SK-N-SH treated with all-trans-retinoic acid at 6 μM for 48 hours (cell line): ENCODE data around the gene PPP1R12B.

ENCODE experiments used
- ATAC-seq: fragments of 200-7000 bp; cut with Tn5 transposase; 3 replicates; pipeline ENCODE4 v1.9.1; 2020; ENCODE audit warnings: mild to moderate bottlenecking, moderate library complexity
- ARNTL ChIP-seq: fragments of 450-650 bp; formaldehyde crosslinking; IDR thresholded peaks from 2 replicates; pipeline ENCODE4 v1.5.0; 2020; ENCODE audit warnings: low read depth, mild to moderate bottlenecking, moderate library complexity, borderline replicate concordance
- CSDC2 ChIP-seq: fragments of 250-450 bp; sonication (Bioruptor Pico); IDR thresholded peaks from 2 replicates; pipeline ENCODE4 v1.5.0; 2020; ENCODE audit warnings: mild to moderate bottlenecking, moderate library complexity
- ESRRG ChIP-seq: fragments of 250-450 bp; sonication (Bioruptor Pico); IDR thresholded peaks from 2 replicates; pipeline ENCODE4 v1.6.1; 2021; ENCODE audit warnings: mild to moderate bottlenecking
- GLIS3 ChIP-seq: fragments of 250-450 bp; sonication (Bioruptor Pico); IDR thresholded peaks from 2 replicates; pipeline ENCODE4 v1.5.0; 2020; ENCODE audit warnings: mild to moderate bottlenecking, moderate library complexity
- ISL1 ChIP-seq: fragments of 250-450 bp; sonication (Bioruptor Pico); IDR thresholded peaks from 2 replicates; pipeline ENCODE4 v2.1.2; 2022; ENCODE audit warnings: mild to moderate bottlenecking, moderate library complexity
- OSR1 ChIP-seq: fragments of 250-450 bp; sonication (Bioruptor Pico); IDR thresholded peaks from 2 replicates; pipeline ENCODE4 v1.8.0; 2022; ENCODE audit warnings: moderate library complexity, mild to moderate bottlenecking, inconsistent platforms
- POU6F1 ChIP-seq: fragments of 250-450 bp; sonication (Bioruptor Pico); IDR thresholded peaks from 2 replicates; pipeline ENCODE4 v1.8.0; 2021; ENCODE audit warnings: low read depth, mild to moderate bottlenecking, moderate library complexity, borderline replicate concordance
- RARB ChIP-seq: fragments of 250-450 bp; sonication (Bioruptor Pico); IDR thresholded peaks from 2 replicates; pipeline ENCODE4 v1.8.0; 2021; ENCODE audit warnings: mild to moderate bottlenecking, moderate library complexity
- SNAI2 ChIP-seq: fragments of 250-450 bp; sonication (Bioruptor Pico); IDR thresholded peaks from 2 replicates; pipeline ENCODE4 v1.5.0; 2020; ENCODE audit warnings: mild to moderate bottlenecking, moderate library complexity
- TOX ChIP-seq: fragments of 250-450 bp; sonication (Bioruptor Pico); IDR thresholded peaks from 2 replicates; pipeline ENCODE4 v1.8.0; 2021; ENCODE audit warnings: mild to moderate bottlenecking, moderate library complexity, borderline replicate concordance
- ZC3H10 ChIP-seq: fragments of 250-450 bp; sonication (Bioruptor Pico); IDR thresholded peaks from 2 replicates; pipeline ENCODE4 v1.5.1; 2021; ENCODE audit warnings: mild to moderate bottlenecking, moderate library complexity
- ZFP3 ChIP-seq: fragments of 250-450 bp; sonication (Bioruptor Pico); IDR thresholded peaks from 2 replicates; pipeline ENCODE4 v1.5.0; 2020; ENCODE audit warnings: mild to moderate bottlenecking, moderate library complexity
- ZFP30 ChIP-seq: fragments of 450-650 bp; formaldehyde crosslinking; IDR thresholded peaks from 2 replicates; pipeline ENCODE4 v1.5.0; 2022; ENCODE audit warnings: mild to moderate bottlenecking, moderate library complexity
- ZNF565 ChIP-seq: fragments of 450-650 bp; formaldehyde crosslinking; conservative IDR thresholded peaks from 2 replicates; pipeline ENCODE4 v1.5.0; 2020; ENCODE audit warnings: low read depth, mild to moderate bottlenecking, moderate library complexity
- ZNF70 ChIP-seq: fragments of 450-650 bp; formaldehyde crosslinking; IDR thresholded peaks from 2 replicates; pipeline ENCODE4 v1.5.0; 2020; ENCODE audit warnings: mild to moderate bottlenecking, moderate library complexity
- ZNF8 ChIP-seq: fragments of 450-650 bp; formaldehyde crosslinking; IDR thresholded peaks from 2 replicates; pipeline ENCODE4 v1.5.0; 2020; ENCODE audit warnings: mild to moderate bottlenecking, moderate library complexity
- TF ChIP-seq, protein P1 (sequence below): fragments of 250-450 bp; sonication (Bioruptor Pico); IDR thresholded peaks from 2 replicates; pipeline ENCODE4 v1.8.0; 2020; ENCODE audit warnings: mild to moderate bottlenecking, moderate library complexity, borderline replicate concordance
- TF ChIP-seq, protein P2 (sequence below): fragments of 250-450 bp; sonication (Bioruptor Pico); IDR thresholded peaks from 2 replicates; pipeline ENCODE4 v1.5.1; 2021; ENCODE audit warnings: mild to moderate bottlenecking, moderate library complexity
- TF ChIP-seq, protein P3 (sequence below): fragments of 250-450 bp; sonication (Bioruptor Pico); IDR thresholded peaks from 2 replicates; pipeline ENCODE4 v1.5.1; 2020; ENCODE audit warnings: low read depth, mild to moderate bottlenecking, moderate library complexity
- TF ChIP-seq, protein P4 (sequence below): fragments of 250-450 bp; sonication (Bioruptor Pico); IDR thresholded peaks from 2 replicates; pipeline ENCODE4 v1.5.0; 2020; ENCODE audit warnings: mild to moderate bottlenecking, moderate library complexity

Gene PPP1R12B

DNA sequence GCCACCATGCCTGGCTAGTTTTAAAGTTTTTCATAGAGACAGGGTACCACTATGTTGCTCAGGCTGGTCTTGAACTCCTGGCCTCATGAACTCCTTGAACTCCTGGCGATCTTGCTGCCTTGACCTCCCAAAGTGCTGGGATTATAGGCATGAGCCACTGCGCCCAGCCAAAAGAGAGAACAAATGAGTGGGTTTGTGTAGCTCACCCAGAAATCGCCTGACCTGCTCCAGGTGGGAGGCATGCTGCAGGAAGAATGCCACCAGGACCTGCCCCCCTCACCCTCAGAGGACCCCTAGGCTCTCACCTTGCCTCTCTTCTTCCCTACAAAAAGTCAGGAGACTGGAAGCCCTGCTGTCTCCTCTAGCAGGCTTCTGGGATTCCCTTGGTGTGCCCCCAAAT is 272.9 kb downstream of the PPP1R12B start:
- no peak for ATAC-seq
- TF ChIP-seq CSDC2 (CRISPR knock-in tag), result no peak
- TF ChIP-seq, protein P1, sequence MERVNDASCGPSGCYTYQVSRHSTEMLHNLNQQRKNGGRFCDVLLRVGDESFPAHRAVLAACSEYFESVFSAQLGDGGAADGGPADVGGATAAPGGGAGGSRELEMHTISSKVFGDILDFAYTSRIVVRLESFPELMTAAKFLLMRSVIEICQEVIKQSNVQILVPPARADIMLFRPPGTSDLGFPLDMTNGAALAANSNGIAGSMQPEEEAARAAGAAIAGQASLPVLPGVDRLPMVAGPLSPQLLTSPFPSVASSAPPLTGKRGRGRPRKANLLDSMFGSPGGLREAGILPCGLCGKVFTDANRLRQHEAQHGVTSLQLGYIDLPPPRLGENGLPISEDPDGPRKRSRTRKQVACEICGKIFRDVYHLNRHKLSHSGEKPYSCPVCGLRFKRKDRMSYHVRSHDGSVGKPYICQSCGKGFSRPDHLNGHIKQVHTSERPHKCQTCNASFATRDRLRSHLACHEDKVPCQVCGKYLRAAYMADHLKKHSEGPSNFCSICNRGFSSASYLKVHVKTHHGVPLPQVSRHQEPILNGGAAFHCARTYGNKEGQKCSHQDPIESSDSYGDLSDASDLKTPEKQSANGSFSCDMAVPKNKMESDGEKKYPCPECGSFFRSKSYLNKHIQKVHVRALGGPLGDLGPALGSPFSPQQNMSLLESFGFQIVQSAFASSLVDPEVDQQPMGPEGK (CRISPR knock-in tag), result no peak
- no peak for TF ChIP-seq ZNF8 (CRISPR knock-in tag)
- TF ChIP-seq ESRRG, result no peak
- TF ChIP-seq, protein P2, sequence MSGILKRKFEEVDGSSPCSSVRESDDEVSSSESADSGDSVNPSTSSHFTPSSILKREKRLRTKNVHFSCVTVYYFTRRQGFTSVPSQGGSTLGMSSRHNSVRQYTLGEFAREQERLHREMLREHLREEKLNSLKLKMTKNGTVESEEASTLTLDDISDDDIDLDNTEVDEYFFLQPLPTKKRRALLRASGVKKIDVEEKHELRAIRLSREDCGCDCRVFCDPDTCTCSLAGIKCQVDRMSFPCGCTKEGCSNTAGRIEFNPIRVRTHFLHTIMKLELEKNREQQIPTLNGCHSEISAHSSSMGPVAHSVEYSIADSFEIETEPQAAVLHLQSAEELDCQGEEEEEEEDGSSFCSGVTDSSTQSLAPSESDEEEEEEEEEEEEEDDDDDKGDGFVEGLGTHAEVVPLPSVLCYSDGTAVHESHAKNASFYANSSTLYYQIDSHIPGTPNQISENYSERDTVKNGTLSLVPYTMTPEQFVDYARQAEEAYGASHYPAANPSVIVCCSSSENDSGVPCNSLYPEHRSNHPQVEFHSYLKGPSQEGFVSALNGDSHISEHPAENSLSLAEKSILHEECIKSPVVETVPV (CRISPR knock-in tag), result no peak
- no peak for TF ChIP-seq POU6F1 (CRISPR knock-in tag)
- TF ChIP-seq, protein P3, sequence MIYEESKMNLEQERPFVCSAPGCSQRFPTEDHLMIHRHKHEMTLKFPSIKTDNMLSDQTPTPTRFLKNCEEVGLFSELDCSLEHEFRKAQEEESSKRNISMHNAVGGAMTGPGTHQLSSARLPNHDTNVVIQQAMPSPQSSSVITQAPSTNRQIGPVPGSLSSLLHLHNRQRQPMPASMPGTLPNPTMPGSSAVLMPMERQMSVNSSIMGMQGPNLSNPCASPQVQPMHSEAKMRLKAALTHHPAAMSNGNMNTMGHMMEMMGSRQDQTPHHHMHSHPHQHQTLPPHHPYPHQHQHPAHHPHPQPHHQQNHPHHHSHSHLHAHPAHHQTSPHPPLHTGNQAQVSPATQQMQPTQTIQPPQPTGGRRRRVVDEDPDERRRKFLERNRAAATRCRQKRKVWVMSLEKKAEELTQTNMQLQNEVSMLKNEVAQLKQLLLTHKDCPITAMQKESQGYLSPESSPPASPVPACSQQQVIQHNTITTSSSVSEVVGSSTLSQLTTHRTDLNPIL, result no peak
- TF ChIP-seq ISL1, result no peak
- TF ChIP-seq GLIS3 (CRISPR knock-in tag), result no peak
- TF ChIP-seq, protein P4, sequence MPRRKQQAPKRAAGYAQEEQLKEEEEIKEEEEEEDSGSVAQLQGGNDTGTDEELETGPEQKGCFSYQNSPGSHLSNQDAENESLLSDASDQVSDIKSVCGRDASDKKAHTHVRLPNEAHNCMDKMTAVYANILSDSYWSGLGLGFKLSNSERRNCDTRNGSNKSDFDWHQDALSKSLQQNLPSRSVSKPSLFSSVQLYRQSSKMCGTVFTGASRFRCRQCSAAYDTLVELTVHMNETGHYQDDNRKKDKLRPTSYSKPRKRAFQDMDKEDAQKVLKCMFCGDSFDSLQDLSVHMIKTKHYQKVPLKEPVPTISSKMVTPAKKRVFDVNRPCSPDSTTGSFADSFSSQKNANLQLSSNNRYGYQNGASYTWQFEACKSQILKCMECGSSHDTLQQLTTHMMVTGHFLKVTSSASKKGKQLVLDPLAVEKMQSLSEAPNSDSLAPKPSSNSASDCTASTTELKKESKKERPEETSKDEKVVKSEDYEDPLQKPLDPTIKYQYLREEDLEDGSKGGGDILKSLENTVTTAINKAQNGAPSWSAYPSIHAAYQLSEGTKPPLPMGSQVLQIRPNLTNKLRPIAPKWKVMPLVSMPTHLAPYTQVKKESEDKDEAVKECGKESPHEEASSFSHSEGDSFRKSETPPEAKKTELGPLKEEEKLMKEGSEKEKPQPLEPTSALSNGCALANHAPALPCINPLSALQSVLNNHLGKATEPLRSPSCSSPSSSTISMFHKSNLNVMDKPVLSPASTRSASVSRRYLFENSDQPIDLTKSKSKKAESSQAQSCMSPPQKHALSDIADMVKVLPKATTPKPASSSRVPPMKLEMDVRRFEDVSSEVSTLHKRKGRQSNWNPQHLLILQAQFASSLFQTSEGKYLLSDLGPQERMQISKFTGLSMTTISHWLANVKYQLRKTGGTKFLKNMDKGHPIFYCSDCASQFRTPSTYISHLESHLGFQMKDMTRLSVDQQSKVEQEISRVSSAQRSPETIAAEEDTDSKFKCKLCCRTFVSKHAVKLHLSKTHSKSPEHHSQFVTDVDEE (CRISPR knock-in tag), result no peak
- TF ChIP-seq ZNF565, result no peak
- TF ChIP-seq ZFP3 (CRISPR knock-in tag), result no peak

- no peak for ATAC-seq
These were observed 273.9 kb downstream of the PPP1R12B start for GRCh38 chr1:202622388-202622787.

DNA sequence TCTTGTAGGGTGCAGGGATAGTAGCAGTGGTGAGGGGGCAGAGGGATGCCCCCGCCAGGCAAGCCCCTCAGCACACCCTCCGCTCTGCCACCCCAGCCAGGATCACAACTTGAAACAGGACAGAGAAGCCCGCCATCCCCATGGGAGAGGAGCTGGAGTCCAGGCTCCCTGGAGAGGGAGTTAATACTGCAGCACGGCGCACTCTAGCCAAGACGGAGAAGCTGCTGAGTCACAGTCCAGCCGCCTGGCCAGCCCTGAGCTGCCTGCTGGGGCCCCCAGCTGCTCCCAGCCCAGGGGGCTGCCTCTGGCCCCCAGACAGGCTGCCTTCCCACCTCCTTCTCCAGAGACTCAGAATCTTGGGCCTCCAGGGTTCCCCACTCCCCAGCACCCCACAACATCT is 274.6 kb downstream of the PPP1R12B start:
- peak; percentile 81 for ATAC-seq
- TF ChIP-seq ZFP30 (CRISPR knock-in tag) (no peak), TOX (CRISPR knock-in tag) (no peak), ISL1 (no peak), SNAI2 (CRISPR knock-in tag) (no peak), ARNTL (CRISPR knock-in tag) (no peak), OSR1 (CRISPR knock-in tag) (no peak), CSDC2 (CRISPR knock-in tag) (no peak), ZNF70 (CRISPR knock-in tag) (no peak)
- TF ChIP-seq, protein P4 (CRISPR knock-in tag), result no peak

More at GRCh38 chr1:202622388-202622787, 273.9 kb downstream of the PPP1R12B start:
- TF ChIP-seq CSDC2 (CRISPR knock-in tag) (no peak), ZC3H10 (CRISPR knock-in tag) (no peak), RARB (CRISPR knock-in tag) (no peak)
- TF ChIP-seq, all 23 proteins: peak for 0

GRCh38 chr1:202623476-202623875 is 275.0 kb downstream of the PPP1R12B start:
- ATAC-seq, result peak; percentile 4; the same call in 2 of the 3 replicates
